NCI-H526 (cell line): ENCODE results near the gene FOXA3.

Source experiments
- DNase-seq, 2 experiments: peaks; one replicate each; lab custom pipeline; 2025; lab: John Stamatoyannopoulos, UW

The FOXA3 gene

GRCh38 chr19:45874620-45874966 is 10.5 kb downstream of the FOXA3 start:
- DNase-seq: no peak

DNA sequence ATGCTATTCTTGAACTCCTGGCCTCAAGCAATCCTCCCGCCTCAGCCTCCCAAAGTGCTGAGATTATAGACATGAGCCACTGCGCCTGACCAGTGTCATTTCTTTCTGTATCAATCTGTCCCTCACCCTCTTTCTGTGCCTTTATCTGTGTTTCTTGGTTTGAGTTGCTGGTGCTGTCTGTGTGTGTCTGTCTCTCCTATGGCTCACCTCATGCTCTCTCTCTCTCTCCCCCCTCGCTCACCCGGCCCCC is 12.0 kb downstream of the FOXA3 start:
- no peak for DNase-seq

GRCh38 chr19:45876411-45877197 is 12.5 kb downstream of the FOXA3 start:
- DNase-seq: peak in 1 of 2 experiments; percentile 24

GRCh38 chr19:45878043-45878794 is 14.1 kb downstream of the FOXA3 start:
- no peak for DNase-seq

GRCh38 chr19:45879055-45879454 is 14.9 kb downstream of the FOXA3 start:
- peak in 1 of 2 experiments; percentile 21 for DNase-seq

DNA sequence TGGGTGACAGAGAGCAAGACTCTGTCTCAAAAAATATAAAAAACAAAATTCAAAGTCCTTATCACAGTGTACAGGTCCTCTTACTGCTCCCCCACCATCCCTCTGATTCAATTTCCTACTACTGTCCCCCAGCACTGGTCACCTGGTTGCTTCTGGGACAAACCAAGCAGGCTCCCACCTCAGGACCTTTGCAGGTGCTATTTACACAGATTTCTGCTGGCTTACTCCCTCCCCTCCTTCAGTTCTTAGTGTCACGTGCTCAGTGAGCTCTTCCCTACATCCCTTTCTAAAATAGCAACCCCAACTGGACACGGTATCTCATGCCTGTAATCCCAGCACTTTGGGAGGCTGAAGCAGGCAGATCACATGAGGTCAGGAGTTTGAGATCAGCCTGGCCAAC is 15.8 kb downstream of the FOXA3 start:
- DNase-seq: no peak

- DNase-seq: no peak
These were observed 17.2 kb downstream of the FOXA3 start for GRCh38 chr19:45881082-45881908.

- DNase-seq: peak; percentile 46 to 72
These were observed 17.9 kb downstream of the FOXA3 start for GRCh38 chr19:45881909-45882528.

DNA sequence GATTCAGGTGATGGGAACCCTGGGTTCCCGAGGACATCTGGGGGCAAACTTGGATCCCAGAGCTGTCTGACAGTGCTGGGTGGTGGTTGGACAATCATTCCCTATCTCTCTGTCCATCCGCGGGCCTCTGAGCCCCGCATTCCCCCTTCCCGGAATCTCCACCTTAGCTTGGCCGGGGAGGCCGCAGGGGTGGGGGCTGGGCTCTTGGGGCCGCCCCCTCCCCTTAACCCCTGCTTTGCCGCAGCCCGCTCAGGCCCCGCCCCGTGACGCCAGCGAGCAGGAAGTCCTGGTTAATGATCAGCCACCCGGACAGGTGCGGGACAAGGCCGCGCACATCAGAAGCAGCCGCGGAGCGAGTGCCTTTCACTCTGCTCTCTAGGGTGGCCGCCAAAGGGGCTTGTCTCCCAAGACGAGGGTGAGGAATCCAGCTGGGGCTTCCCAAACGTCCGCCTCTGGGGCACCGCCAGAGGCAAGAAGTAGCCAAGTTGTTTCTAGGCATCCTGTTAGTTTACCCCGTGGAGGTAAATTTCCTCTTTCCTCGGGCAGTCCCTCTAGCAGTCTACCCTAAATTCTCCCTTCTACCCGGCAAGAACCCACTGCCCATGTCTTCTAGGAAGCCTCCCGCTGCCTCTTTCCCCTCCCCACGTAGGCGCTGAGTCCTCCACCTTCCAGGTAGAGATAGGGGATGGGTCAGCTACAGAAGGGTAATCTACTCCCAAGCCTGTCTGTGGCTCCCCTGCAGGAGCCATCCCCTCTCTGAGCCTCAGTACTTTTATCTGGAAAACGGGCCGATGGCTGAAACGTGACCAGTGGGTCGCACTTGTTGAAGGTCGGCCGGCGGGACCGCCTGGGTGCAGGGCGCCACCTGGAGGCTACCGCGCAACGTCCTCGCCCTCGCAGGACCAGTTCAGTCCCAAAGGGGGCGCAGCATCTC is 18.8 kb downstream of the FOXA3 start:
- peak; percentile 73 to 92 for DNase-seq

DNA sequence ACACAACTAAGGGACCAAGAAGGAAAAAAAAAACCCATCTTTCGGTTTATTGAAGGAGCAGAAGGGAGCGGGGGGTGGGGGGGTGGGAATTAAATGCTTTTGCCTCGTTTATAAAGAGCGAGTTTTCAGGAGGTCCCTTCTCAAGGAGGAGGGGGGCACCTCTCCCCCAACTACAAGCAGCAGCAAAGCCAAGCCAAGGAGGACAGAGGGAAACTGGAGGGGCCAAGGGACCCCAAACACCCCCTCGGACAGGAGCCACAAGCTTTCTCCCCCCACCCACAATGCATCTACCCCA is 19.4 kb downstream of the FOXA3 start:
- DNase-seq: no peak

DNA sequence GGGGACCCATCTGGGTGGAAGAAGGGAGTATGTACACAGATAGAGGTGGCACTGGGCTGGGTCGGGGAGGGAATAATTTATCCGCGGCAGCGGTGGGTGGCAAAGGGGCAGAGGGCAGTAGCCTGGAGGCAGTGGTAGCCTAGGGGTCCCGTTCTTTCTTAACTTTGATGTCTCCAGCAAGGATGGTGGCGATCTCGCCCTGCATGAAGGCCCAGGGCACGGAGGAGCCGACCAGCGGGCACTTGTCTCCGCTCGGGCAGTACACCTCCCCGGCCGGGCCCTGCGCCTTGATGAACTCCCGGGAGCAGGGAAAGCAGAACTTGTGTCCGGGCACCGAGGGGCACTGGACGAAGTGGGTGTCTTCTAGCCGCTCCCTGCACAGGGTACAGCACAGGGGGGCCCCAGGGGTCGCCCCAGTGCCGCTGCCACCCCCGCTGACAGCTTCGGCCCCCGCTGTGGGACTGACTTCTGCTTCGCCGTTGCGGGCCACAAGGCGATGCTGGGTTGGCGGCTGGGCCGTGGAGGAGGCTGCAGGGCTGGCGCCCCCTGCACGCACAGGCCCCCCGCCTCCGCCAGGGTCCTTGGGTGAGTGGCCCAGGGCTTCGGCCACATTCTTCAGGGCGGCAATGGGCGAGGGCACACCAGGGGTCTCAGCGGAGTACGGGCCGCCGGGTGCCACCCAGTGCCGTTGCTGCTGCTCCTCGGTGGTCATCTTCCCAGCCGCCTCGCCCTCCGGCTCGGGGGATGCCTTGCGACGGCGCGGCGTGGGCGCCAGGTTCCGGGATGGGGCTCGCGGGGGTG is 20.0 kb downstream of the FOXA3 start:
- peak in 1 of 2 experiments; percentile 51 for DNase-seq

DNA sequence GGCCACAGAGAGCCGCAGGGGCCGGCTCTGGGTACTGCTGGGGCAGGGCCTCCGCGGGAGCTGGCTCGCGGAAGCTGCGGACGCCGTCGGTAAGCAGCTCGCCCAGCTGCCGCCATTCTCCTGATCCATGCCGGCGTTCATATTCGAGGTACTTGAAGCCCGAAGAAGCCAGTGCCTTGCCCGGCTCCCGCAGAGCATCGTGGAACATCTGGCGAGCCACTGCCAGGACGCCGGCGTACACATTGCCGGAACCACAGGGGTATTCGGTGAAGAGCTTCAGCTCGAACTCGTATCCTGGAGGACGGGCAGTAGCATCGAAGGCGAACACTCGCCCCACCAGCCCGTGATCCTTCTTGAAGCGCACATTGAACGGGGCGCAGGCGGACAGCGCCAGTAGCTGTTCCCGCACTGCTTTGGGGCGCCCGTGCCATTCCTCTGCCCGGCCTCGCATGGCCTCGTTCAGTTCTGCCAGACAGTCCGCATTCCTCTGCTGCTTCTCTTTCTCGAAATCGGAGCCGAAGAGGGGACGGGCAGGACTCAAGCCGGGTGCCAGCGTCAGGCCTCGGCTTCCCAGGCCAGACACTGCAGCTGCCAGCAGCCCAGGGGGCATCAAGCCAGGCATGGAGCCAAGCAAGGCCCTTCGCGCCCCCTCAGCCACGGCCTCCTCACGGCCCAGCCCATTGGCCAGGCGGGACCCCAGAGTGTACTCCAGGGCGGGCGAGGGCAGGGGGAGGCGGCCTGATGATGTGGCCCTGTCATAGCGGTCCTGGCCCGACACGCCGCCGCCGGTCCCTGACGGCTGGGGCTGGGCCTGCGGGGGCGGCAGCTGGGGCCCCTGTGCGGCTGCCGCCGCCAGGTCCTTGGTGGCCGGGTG is 20.8 kb downstream of the FOXA3 start:
- DNase-seq: peak; percentile 30 to 56

DNA sequence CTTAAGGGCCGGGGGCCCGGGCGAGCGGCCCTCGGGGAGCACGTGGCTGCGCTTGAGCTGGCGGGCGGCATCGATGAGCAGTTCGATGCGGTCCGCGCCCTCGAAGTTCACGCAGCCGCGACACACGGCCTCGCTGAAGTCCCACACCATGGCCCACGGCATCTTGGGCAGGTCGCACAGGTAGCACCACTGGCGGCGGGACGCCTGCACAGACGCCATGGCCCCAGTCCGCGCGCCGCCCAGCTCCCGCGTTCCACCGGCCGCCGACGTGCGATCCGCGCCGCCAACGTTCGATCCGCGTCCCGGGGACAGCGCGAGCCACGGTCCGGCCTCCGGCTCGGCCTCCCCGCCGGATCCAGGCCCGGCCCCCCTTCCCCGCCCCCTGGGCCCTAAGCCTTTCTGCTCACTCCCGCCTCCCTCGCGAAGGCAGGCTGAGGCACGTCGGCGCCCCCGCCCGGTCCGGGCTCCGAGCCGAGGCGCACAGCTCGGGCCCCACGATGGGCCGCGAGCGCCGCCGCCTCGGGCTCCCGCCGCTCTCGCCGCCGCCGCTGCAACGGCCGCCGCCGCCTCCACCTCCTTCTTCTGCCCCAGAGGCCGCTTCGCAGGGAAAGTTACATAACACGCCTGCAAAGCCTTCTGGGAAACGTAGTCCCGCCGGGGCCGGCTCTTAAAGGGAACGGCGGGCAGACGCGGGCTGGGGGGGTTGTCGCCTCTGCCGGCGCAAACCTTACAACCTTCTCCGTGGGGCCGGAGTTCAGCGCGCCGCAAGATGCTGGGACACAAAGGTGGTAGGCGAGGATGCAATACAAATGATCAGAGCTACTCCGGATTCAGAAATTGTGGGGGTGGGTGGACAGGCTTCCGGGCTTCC is 21.7 kb downstream of the FOXA3 start, which contains the start of gene IRF2BP1:
Gene IRF2BP1 (minus strand): TSS at position 586 of the 871 bp plus-strand sequence. CDS start 367 bp downstream, at position 219.
- peak; percentile 82 to 95 for DNase-seq

- DNase-seq: peak; percentile 67 to 94
These were observed 22.5 kb downstream of the FOXA3 start for GRCh38 chr19:45886427-45887199.

DNA sequence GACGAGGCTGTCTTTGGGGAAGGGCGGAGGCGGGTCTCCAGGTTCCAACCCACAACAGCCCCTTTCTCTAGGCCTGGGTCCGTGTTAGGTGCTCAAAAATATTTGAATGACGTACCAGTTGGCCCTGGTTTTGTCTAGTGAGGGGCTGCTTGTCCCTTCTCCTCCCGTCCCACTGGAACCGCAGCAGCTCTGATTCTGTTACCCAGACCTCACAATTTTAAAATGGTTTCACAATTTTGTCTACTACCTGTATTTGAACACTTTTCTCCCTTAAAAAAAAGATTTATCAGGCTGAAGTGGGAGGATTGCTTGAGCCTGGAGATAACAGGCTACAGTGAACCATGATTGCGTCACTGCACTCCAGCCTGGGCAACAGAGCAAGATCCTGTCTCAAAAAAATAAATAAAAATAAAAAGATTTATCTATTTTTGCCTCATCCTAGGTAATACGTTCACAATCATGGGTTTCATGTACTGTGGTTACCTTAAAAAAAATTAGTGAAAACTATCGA is 23.1 kb downstream of the FOXA3 start:
- DNase-seq: no peak

DNA sequence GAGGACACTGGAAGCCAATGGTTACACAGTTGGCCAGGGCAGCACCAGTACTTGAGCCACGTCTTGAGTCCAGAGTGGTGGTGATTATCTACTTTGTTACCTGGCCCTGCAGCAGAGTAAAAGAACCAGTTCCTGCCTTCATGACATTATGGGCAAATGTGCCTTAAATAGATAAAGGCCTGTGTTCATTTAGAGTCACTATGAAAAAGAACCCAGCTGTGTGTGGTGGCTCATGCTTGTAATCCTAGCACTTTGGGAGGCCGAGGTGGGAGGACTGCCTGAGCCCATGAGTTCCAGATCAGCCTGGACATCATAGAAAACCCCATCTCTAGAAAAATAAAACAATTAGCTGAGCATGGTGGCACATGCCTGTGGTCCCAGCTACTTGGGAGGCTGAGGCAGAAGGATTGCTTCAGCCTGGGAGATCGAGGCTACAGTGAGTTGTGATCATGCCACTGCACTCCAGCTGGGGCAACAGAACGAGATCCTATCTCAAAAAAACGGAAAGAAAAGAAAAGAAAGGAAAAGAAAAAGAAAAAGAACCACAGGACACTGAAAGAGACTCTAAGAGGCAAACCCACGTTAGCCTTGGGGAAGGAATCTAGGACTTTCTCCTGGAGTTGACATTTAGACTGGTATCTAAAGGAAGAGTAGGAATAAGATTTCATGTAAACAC is 25.2 kb downstream of the FOXA3 start:
- DNase-seq: no peak

GRCh38 chr19:45890877-45891276 is 26.8 kb downstream of the FOXA3 start:
- DNase-seq: no peak
